Activated naive CD8-positive, alpha-beta T cell treated with anti-CD3 and anti-CD28 coated beads, Interleukin-2, amount 10 ng/mL, durations not matched to agents 7 days and 5 days (primary cell): ENCODE data around the gene PTPRD. TPM values are rescaled to one million over a fixed set of nuclear protein-coding genes. Genes with fewer than 3 reads are reported as not detected.

Source experiments
- ATAC-seq: fragments of 150-1000 bp; cut with Tn5 transposase; one replicate; pipeline ENCODE4 v1.10.0; 2021; ENCODE audit warnings: low read depth, moderate library complexity
- POLR2A ChIA-PET: fragments of 350-600 bp; sonication (Branson Sonifier 250); formaldehyde crosslinking; loops from one replicate; lab custom pipeline; 2021; ENCODE audit warnings: antibody characterized with exemption; lab: Charles Lee
- DNase-seq: peaks from one replicate; pipeline ENCODE4 v3.0.0; 2021
- H3K27ac Mint-ChIP-seq: one replicate; pipeline ENCODE4 v1.8.0; 2022; ENCODE audit warnings: mild to moderate bottlenecking, mixed read lengths
- H3K27me3 Mint-ChIP-seq: one replicate; pipeline ENCODE4 v1.8.0; 2022; ENCODE audit warnings: mild to moderate bottlenecking, moderate library complexity, mixed read lengths
- H3K36me3 Mint-ChIP-seq: one replicate; pipeline ENCODE4 v1.8.0; 2021; ENCODE audit warnings: mild to moderate bottlenecking, mixed read lengths
- H3K4me1 Mint-ChIP-seq: one replicate; pipeline ENCODE4 v1.8.0; 2021; ENCODE audit warnings: mixed read lengths
- H3K4me3 Mint-ChIP-seq: one replicate; pipeline ENCODE4 v1.8.0; 2022; ENCODE audit warnings: mild to moderate bottlenecking, moderate library complexity, mixed read lengths
- H3K9me3 Mint-ChIP-seq: one replicate; pipeline ENCODE4 v1.8.0; 2021; ENCODE audit warnings: mixed read lengths
- total RNA-seq, 2 experiments: library from RNA; stranded (reverse); gene quantifications; one replicate each; pipeline ENCODE4 v1.2.3, GENCODE V29; 2021

The PTPRD gene
- total RNA-seq, 2 experiments from 2014 or later, result not detected

DNA sequence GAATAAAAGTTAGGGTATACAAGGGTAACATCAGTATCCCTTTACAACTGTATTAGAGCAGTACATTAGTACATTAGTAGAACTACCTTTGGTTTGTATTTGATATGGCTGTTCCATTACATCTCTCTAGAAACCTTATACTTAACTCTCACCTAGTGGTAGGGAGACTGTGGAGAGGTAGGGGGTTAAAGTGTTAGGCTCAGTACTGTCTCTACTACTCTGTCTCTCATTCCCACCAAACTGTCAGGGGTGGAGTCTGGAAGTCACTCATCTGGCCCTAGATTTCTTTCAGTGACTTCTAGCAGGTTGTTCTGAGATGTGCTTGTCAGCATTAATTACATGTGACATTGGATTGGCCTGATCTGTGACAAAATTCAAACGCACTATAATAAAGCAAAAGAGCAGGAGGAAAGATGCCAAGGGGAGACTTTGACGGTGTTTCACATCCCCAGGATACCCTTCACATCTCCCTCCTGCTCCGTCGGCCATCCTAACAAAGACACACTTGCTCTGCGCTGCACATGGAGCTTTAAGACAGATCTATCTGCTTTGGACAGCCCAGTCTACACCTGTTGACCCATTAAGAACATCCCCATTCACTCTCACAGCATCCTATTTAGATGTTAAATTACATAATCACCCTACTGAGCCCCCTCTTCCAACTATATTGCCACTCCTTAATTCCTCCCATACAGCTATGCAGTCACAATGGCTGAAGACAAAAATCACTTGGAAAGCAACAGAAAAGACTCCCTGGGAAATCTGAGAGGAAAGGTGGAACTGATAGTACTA, 1770.2 kb downstream of the PTPRD start:
- peaks cover 3% of the 10 kb centered on the region for H3K27me3 Mint-ChIP-seq
- H3K36me3 Mint-ChIP-seq, result no peaks in the 10 kb centered on the region
- ATAC-seq (no peak), DNase-seq (no peak)
- peaks cover 2% of the 10 kb centered on the region for H3K9me3 Mint-ChIP-seq
- POLR2A ChIA-PET, result no interaction called here
- no peak overlapping the region for H3K4me3 Mint-ChIP-seq
- no peaks in the 10 kb centered on the region for H3K4me1 Mint-ChIP-seq
- no peak overlapping the region for H3K27ac Mint-ChIP-seq

DNA sequence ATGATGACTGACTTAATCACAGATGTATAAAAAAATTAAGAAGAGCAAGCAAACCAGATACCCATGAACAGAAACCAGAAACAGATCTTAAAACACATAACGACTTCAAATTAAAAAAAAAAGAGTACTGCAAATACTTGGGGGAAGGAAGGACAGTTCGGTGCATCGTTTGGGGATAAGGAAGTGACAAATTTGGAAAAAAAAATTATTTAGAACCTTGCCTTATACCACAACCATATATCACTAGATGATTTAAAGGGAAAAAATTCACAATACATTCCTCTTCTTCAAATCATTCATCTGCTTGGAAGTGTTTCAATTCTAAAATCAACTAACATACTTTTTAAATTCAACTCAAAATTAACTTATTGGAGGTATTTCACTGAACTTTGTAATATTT, 1774.7 kb downstream of the PTPRD start:
- H3K4me1 Mint-ChIP-seq, result no peaks in the 10 kb centered on the region
- H3K4me3 Mint-ChIP-seq, result no peak overlapping the region
- POLR2A ChIA-PET, result no interaction called here
- no peak overlapping the region for H3K27ac Mint-ChIP-seq
- no peaks in the 10 kb centered on the region for H3K36me3 Mint-ChIP-seq
- H3K27me3 Mint-ChIP-seq, result peaks cover 3% of the 10 kb centered on the region
- ATAC-seq, result no peak
- no peak for DNase-seq
- H3K9me3 Mint-ChIP-seq, result peaks cover 2% of the 10 kb centered on the region

DNA sequence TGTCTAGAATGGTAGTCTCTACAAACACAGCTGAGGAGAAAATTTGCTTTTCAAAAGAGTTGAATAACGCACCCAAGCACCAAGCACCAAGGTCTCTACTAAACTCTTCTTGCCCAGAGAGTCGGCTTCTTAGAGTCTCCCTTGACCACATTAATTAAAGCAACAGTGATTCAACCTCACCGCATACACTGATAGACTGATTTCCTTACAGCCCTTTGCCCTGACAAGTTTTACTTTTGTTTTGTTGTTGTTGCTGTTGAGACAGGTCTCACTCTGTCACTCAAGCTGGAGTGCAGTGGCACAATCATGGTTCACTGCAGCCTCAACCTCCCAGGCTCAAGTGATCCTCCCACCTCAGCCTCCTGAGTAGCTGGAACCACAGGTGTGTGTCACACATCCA, 1777.5 kb downstream of the PTPRD start:
- no peaks in the 10 kb centered on the region for H3K27me3 Mint-ChIP-seq
- ATAC-seq (no peak), DNase-seq (no peak)
- no peak overlapping the region for H3K27ac Mint-ChIP-seq
- no peaks in the 10 kb centered on the region for H3K9me3 Mint-ChIP-seq
- POLR2A ChIA-PET, result no interaction called here
- no peak overlapping the region for H3K4me3 Mint-ChIP-seq
- H3K4me1 Mint-ChIP-seq, result no peaks in the 10 kb centered on the region
- H3K36me3 Mint-ChIP-seq, result no peaks in the 10 kb centered on the region

DNA sequence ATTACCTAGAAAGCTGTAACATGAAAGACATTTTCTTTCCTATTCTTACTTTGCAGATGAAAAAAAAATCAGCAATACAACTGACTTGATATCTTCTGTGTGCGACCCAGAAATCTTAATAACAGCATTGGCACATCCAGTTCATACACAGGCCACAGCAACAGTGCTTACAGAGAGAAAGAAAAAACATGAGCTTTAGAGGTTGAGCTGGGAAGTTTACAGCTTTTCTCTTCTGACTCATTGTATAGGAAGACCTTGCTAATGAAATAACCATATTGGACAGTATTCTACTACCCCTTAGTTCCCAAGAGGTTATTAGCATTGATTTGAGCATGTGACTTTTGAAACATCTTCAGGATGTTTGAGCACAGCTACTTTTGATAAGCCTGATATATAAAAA, 1779.8 kb downstream of the PTPRD start:
- no peaks in the 10 kb centered on the region for H3K9me3 Mint-ChIP-seq
- H3K27ac Mint-ChIP-seq, result no peak overlapping the region
- no peaks in the 10 kb centered on the region for H3K36me3 Mint-ChIP-seq
- H3K27me3 Mint-ChIP-seq, result no peaks in the 10 kb centered on the region
- DNase-seq (no peak), ATAC-seq (no peak)
- POLR2A ChIA-PET, result no interaction called here
- no peaks in the 10 kb centered on the region for H3K4me1 Mint-ChIP-seq
- H3K4me3 Mint-ChIP-seq, result no peak overlapping the region

DNA sequence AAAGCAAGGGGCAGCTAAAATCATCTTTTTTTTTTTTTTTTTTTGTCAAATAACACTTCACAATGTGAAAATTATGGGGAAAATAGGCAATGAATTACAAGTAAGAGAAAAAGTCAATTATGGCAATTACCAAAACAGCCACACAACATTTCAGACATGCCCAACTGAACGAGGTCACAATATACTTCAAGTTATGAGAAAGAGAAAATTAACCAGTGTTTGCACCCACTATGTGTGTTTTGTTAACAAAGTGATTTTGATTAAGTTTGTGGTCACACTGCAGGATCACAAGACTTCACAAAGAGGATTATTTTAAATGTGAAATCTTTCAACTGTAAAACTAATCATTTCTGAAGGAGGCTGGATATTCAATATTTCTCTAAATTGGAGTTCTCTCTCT, 1780.4 kb downstream of the PTPRD start:
- Mint-ChIP-seq H3K27me3 (no peaks in the 10 kb centered on the region), H3K27ac (no peak overlapping the region), H3K4me3 (no peak overlapping the region), H3K4me1 (no peaks in the 10 kb centered on the region), H3K36me3 (no peaks in the 10 kb centered on the region), H3K9me3 (no peaks in the 10 kb centered on the region)
- POLR2A ChIA-PET, result no interaction called here
- no peak for ATAC-seq
- DNase-seq, result no peak

DNA sequence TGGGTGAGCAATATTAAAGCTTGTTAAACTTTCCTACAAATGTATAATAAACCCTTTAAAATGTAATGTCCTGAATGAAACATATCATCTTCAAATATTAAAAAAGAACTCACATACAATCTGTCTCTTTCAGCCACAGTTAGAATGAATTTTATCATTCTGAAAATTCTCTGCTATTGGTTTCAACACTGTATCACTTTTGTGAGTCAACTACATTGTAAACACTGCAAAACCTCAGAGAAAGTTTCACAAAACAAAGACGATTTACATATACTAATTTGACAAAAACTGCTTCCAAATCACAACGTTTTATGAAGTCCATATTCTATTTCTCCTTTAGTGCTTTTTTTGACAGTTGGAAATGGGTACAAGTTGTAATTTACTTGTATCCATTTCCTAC, 1781.2 kb downstream of the PTPRD start:
- POLR2A ChIA-PET, result no interaction called here
- Mint-ChIP-seq H3K4me3 (no peak overlapping the region), H3K9me3 (no peaks in the 10 kb centered on the region), H3K36me3 (no peaks in the 10 kb centered on the region), H3K27me3 (no peaks in the 10 kb centered on the region), H3K27ac (no peak overlapping the region), H3K4me1 (no peaks in the 10 kb centered on the region)
- ATAC-seq (no peak), DNase-seq (no peak)

DNA sequence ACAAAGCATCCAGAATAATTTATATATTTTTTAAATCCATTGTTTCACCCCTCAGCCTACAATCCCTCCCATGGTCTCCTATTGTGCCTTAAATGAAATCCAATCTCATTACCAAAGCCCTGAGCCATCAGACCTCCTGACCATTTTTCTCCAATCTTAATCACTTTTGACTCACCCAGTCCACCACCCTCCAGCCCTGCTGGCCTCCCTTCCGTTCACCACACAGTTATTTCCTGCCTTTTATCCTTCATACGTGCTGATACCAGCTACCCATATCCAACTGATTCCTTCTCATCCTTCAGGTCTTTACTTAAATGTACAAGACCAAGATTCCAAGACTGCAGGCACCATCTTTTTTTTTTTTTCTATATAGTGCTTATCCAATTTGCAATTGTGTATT, 1786.5 kb downstream of the PTPRD start:
- no peaks in the 10 kb centered on the region for H3K4me1 Mint-ChIP-seq
- H3K27ac Mint-ChIP-seq, result no peak overlapping the region
- no peak for DNase-seq
- peaks cover 1% of the 10 kb centered on the region for H3K9me3 Mint-ChIP-seq
- POLR2A ChIA-PET, result no interaction called here
- H3K36me3 Mint-ChIP-seq, result no peaks in the 10 kb centered on the region
- ATAC-seq, result no peak
- no peak overlapping the region for H3K4me3 Mint-ChIP-seq
- no peaks in the 10 kb centered on the region for H3K27me3 Mint-ChIP-seq

DNA sequence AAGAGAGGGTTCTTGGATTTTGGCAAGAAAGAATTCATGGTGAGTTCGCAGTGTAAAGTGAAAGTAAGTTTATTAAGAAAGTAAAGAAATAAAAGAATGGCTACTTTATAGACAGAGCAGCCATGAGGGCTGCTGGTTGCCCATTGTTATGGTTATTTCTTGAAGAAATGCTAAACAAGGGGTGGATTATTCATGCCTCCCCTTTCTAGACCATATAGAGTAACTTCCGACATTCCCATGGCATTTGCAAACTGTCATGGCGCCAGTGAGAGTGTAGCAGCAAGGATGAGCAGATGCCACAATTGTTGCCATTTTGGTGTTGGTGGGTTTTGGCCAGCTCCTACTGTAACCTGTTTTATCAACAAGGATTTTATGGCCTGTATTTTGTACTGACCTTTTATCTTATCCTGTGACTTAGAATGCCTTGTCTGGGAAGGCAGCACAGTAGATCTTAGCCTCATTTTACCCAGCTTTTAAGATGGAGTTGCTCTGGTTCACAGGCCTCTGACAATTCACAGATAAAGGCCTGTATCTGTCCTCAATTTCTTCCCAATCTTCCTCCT, 1787.1 kb downstream of the PTPRD start:
- ATAC-seq (no peak), DNase-seq (no peak)
- POLR2A ChIA-PET, result no interaction called here
- no peak overlapping the region for H3K4me3 Mint-ChIP-seq
- no peaks in the 10 kb centered on the region for H3K36me3 Mint-ChIP-seq
- peaks cover 1% of the 10 kb centered on the region for H3K9me3 Mint-ChIP-seq
- no peaks in the 10 kb centered on the region for H3K27me3 Mint-ChIP-seq
- no peak overlapping the region for H3K27ac Mint-ChIP-seq
- H3K4me1 Mint-ChIP-seq, result no peaks in the 10 kb centered on the region

DNA sequence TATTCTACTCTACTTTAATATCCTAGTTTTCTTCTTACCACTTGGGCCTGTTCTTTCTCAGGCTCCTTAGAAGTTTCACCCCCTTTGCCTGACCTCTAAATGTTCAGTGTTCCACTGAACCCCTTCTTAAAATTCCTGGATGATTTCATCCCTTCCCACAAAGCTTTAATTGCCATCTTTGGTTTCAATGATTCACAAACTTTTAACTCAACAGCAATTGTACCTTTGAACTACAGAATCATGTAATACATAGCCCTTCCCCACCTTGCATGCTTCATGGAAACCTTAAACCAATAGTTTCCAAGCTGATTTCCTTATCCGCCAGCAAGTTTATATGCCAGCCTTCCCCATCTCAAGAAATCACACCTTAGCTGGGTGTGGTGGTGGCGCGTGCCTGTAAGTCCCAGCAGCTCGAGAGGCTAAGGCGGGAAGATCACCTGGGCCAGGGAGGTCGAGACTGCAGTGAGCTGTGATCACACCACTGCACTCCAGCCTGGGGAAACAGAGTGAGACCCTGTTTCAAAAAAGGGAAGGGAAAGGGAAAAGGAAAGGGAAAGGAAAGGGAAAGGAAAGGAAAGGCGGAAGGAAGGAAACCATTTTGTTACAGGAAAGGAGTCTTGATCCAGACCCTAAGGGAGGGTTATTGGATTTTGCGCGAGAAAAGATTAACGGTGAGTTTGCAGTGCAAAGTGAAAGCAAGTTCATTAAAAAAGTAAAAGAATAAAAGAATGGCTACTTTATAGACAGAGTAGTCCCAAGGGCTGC, 1789.5 kb downstream of the PTPRD start:
- no peaks in the 10 kb centered on the region for H3K4me1 Mint-ChIP-seq
- H3K36me3 Mint-ChIP-seq, result no peaks in the 10 kb centered on the region
- ATAC-seq, result no peak
- H3K4me3 Mint-ChIP-seq, result no peak overlapping the region
- no peak overlapping the region for H3K27ac Mint-ChIP-seq
- DNase-seq, result no peak
- POLR2A ChIA-PET, result no interaction called here
- H3K27me3 Mint-ChIP-seq, result no peaks in the 10 kb centered on the region
- H3K9me3 Mint-ChIP-seq, result peaks cover 1% of the 10 kb centered on the region

DNA sequence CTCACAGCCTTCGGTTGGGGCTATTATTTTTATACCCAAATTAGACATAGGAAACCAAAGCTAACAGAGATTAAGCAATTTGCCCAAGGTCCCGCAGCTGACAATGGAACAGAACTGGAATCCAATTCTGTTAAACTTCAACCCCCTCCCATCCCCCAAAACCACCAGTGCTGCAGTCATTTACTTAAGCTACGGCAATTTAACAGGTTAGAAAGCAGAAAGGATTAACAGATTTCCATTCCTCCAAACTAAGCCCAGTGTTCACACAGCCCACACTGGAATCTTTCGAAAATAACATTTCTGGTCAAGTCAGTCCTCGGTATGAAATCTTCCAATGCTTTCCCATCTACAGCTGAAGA, 1790.2 kb downstream of the PTPRD start:
- Mint-ChIP-seq H3K4me3 (no peak overlapping the region), H3K27ac (no peak overlapping the region), H3K36me3 (no peaks in the 10 kb centered on the region), H3K9me3 (peaks cover 1% of the 10 kb centered on the region), H3K4me1 (no peaks in the 10 kb centered on the region), H3K27me3 (no peaks in the 10 kb centered on the region)
- DNase-seq, result no peak
- no peak for ATAC-seq
- POLR2A ChIA-PET, result no interaction called here

DNA sequence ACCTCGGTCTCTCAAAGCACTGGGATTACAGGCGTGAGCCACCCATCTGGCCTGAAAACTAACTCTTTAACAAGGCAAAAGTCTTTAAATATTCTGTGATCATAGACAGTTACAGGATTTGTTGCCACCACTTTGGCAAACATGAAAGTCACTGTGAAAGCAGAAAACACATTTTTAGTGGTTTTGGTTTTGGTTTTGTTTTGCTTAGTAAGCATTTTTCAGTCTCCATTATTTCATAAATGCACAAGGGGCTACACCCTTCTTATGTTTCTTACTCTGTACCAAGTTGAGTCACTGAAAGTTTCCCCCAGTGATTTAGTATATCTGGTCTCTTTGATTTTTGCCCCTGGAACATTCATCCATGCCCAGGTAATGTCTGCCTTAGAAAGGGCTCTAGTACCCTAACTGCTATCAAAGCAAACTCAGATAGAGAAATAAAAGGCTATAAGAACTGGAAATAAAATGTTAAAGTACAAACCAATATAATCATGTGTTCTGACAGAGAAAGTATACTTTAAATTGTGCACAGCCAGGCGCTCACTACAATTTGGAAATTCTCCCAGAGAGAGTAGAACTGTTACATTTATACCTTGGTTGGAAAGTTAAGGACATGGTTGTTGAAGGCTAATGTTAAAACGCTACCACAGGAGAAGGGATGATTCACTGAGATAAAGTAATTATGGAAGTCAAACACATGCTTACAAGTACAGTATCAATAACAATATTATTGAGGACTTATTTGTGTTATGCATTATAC, 1790.7 kb downstream of the PTPRD start:
- Mint-ChIP-seq H3K27me3 (no peaks in the 10 kb centered on the region), H3K9me3 (peaks cover 1% of the 10 kb centered on the region), H3K4me1 (no peaks in the 10 kb centered on the region), H3K27ac (no peak overlapping the region), H3K36me3 (no peaks in the 10 kb centered on the region), H3K4me3 (no peak overlapping the region)
- no peak for ATAC-seq
- no peak for DNase-seq
- POLR2A ChIA-PET, result no interaction called here

DNA sequence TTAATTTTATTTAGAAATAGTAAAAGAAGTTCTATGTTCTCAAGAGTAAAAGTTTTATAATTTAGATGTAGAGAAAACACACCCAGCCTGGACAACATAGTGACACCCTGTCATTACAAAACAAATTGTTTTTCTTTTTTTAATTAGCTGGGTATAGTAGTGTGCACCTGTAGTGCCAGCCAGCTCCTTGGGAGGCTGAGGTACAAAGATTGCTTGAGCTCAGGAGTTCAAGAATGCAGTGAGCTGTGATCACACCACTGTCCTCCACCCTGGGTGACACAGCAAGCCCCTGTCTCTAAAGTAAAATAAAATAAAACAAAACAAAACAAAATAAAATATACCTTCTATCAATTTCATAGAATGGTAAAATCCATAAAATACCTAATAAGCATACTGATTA, 1795.5 kb downstream of the PTPRD start:
- Mint-ChIP-seq H3K27me3 (no peaks in the 10 kb centered on the region), H3K4me1 (no peaks in the 10 kb centered on the region), H3K36me3 (no peaks in the 10 kb centered on the region), H3K4me3 (no peak overlapping the region), H3K27ac (no peak overlapping the region), H3K9me3 (peaks cover under 1% of the 10 kb centered on the region)
- ATAC-seq, result no peak
- no peak for DNase-seq
- POLR2A ChIA-PET, result no interaction called here

DNA sequence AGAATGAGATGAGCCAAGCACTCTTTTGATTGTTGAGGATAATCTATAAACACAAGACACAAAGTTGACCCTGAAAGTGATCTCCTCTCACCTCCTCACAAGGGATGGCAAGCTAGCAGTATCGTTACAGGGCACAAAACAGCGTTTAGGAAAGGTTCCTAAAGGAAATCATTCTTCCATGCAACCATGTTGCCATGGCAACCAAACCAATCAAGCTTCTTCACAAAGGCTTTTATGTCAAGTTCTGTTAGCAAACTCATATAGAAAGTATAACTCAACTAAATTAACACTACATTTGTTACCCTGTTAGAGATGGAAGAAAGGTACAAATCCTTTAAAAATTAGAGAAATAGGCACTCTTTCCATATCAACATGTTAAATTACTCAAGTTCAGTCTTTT, 1796.4 kb downstream of the PTPRD start:
- Mint-ChIP-seq H3K4me1 (no peaks in the 10 kb centered on the region), H3K4me3 (no peak overlapping the region), H3K36me3 (no peaks in the 10 kb centered on the region), H3K9me3 (no peaks in the 10 kb centered on the region), H3K27ac (no peak overlapping the region), H3K27me3 (no peaks in the 10 kb centered on the region)
- ATAC-seq (no peak), DNase-seq (no peak)
- POLR2A ChIA-PET, result no interaction called here
